K562 (cell line): ENCODE measurements around the gene ATXN3L. TPM values are rescaled to one million over a fixed set of nuclear protein-coding genes. Genes with fewer than 3 reads are reported as not detected.

Experiments used
- polyA plus RNA-seq, 8 experiments: library from polyadenylated mRNA; depleted of rRNA in 4 of 8; stranded (reverse) in 5 of 8; unstranded in 3 of 8; fragments of >200 nt; fragmentation: Nextera tagmentation in 2 of 8; fragmentation: Illumina TruSeq in 1 of 8; extraction: Ambion mirVana in 2 of 8; extraction: Trizol in 1 of 8; gene quantifications; 2 replicates each; pipeline versions ENCODE4 v1.2.1 to v1.2.3, GENCODE V29; 2011 to 2014; ENCODE audit warnings: inconsistent platforms in 1 of 8, missing spikeins in 1 of 8
- total RNA-seq, 7 experiments: library from RNA; depleted of rRNA in 6 of 7; stranded (reverse); fragments of >200 nt in 6 of 7; fragmentation: Illumina TruSeq in 2 of 7; extraction: Trizol in 2 of 7; gene quantifications; 2 replicates each; pipeline versions ENCODE4 v1.2.1 to v1.2.3, GENCODE V29; 2011 to 2021; ENCODE audit warnings: low replicate concordance in 1 of 7
- TF ChIP-seq, protein P1 (sequence below): fragments of 450-650 bp; IDR thresholded peaks from 2 replicates; pipeline ENCODE4 v1.6.1; 2016; ENCODE audit warnings: low read depth

Gene ATXN3L
- total and polyA plus RNA-seq, 9 of the 15 experiments (the other 6 are each of a cell fraction or from before 2014, with no cell fraction given) = 0.04 to 0.31 TPM; not detected in 7

DNA sequence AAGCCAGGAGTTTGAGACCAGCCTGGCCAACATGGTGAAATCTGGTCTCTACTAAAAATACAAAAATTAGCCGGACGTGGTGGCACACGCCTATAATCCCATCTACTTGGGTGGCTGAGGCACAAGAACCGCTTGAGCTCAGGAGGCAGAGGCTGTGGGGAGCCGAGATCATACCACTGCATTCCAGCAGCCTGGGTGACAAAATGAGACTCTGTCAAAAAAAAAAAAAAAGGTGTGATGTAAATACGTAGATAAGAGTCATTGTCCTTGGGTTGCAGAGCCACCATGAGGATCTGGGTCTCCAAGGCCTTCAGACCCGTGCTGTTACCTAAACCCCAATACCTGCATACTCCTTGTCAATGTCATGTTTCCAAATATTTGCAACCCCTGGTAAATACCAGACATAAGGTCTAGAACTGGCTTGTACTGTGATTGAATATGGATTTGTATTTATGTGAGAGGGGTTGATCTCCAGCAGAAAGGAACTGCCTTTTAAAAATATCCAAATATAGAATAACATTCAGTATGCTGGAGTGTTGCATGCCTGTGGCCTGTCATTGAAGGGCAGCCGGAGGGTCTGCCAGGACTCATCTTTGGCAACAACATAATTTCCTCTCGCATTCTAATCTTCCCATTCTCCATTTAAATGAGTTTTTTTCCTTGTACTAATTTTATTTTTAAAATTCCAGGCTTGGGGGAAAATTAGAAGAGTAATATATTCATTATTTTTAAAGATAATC, 40.4 kb downstream of the ATXN3L start (continued):
- TF ChIP-seq, protein P1, sequence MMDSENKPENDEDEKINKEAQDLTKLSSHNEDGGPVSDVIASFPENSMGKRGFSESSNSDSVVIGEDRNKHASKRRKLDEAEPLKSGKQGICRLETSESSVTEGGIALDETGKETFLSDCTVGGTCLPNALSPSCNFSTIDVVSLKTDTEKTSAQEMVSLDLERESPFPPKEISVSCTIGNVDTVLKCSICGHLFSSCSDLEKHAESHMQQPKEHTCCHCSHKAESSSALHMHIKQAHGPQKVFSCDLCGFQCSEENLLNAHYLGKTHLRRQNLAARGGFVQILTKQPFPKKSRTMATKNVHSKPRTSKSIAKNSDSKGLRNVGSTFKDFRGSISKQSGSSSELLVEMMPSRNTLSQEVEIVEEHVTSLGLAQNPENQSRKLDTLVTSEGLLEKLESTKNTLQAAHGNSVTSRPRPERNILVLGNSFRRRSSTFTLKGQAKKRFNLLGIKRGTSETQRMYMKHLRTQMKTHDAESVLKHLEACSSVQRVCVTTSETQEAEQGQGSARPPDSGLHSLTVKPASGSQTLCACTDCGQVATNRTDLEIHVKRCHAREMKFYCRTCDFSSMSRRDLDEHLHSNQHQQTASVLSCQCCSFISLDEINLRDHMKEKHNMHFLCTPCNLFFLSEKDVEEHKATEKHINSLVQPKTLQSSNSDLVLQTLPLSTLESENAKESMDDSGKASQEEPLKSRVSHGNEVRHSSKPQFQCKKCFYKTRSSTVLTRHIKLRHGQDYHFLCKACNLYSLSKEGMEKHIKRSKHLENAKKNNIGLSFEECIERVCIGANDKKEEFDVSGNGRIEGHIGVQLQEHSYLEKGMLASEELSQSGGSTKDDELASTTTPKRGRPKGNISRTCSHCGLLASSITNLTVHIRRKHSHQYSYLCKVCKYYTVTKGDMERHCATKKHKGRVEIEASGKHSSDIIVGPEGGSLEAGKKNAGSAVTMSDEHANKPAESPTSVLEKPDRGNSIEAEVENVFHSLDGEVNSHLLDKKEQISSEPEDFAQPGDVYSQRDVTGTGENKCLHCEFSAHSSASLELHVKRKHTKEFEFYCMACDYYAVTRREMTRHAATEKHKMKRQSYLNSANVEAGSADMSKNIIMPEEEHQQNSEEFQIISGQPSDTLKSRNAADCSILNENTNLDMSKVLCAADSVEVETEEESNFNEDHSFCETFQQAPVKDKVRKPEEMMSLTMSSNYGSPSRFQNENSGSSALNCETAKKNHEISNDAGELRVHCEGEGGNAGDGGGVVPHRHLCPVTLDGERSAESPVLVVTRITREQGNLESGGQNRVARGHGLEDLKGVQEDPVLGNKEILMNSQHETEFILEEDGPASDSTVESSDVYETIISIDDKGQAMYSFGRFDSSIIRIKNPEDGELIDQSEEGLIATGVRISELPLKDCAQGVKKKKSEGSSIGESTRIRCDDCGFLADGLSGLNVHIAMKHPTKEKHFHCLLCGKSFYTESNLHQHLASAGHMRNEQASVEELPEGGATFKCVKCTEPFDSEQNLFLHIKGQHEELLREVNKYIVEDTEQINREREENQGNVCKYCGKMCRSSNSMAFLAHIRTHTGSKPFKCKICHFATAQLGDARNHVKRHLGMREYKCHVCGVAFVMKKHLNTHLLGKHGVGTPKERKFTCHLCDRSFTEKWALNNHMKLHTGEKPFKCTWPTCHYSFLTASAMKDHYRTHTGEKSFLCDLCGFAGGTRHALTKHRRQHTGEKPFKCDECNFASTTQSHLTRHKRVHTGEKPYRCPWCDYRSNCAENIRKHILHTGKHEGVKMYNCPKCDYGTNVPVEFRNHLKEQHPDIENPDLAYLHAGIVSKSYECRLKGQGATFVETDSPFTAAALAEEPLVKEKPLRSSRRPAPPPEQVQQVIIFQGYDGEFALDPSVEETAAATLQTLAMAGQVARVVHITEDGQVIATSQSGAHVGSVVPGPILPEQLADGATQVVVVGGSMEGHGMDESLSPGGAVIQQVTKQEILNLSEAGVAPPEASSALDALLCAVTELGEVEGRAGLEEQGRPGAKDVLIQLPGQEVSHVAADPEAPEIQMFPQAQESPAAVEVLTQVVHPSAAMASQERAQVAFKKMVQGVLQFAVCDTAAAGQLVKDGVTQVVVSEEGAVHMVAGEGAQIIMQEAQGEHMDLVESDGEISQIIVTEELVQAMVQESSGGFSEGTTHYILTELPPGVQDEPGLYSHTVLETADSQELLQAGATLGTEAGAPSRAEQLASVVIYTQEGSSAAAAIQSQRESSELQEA = no peak
